Activated T-helper 17 cell treated with anti-CD3 and anti-CD28 coated beads, Interleukin-2, amount 50 U/mL, for 72 hours (primary cell): ENCODE measurements around the gene CYP3A4. TPM values are rescaled to one million over a fixed set of nuclear protein-coding genes. Genes with fewer than 3 reads are reported as not detected.
A peak's percentile ranks its signal among the peaks of the same experiment; 100 is the strongest.
"Not testable (repeated sequence)": the region's sequence is repeated elsewhere in the genome, so short reads cannot be mapped to it uniquely, and the experiment has no call there.

ENCODE experiments used
- ATAC-seq: fragments of 150-1000 bp; cut with Tn5 transposase; replicated peaks from 2 replicates; pipeline ENCODE4 v1.10.0; 2021; ENCODE audit warnings: mild to moderate bottlenecking, moderate library complexity
- H3K27ac Mint-ChIP-seq: one replicate; pipeline ENCODE4 v1.8.0; 2022; ENCODE audit warnings: mixed read lengths
- H3K27me3 Mint-ChIP-seq: one replicate; pipeline ENCODE4 v1.8.0; 2022; ENCODE audit warnings: mixed read lengths
- H3K36me3 Mint-ChIP-seq: one replicate; pipeline ENCODE4 v1.8.0; 2022; ENCODE audit warnings: low read depth, mild to moderate bottlenecking, mixed read lengths
- H3K4me1 Mint-ChIP-seq: one replicate; pipeline ENCODE4 v1.8.0; 2022; ENCODE audit warnings: mixed read lengths
- H3K4me3 Mint-ChIP-seq: one replicate; pipeline ENCODE4 v1.8.0; 2022; ENCODE audit warnings: mild to moderate bottlenecking, mixed read lengths
- H3K9me3 Mint-ChIP-seq: one replicate; pipeline ENCODE4 v1.8.0; 2022; ENCODE audit warnings: mixed read lengths
- total RNA-seq, 2 donors: library from RNA; stranded (reverse); gene quantifications; one replicate each; pipeline ENCODE4 v1.2.3, GENCODE V29; 2022

CYP3A4 gene
- total RNA-seq, 2 donors from 2014 or later: not detected

DNA sequence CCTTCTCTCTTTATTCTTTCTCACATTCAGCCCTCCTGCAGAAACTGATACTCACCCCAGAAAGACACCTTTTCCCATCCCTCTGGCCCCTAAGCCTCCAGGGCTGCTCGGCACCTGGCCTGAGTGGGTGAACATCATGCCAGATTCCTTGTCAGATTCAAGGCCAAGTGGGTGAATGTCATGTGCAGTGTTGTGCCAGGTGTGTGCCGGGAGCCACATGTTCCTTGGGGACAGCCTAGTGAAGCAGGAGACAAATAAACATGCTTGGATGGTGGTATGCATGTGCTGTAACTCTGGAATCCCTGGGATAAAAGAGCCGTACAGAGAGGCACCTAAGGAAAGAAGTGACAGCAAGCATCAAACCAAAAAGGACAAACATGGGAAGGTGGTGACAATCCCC, 1.7 kb upstream of the CYP3A4 start:
- H3K36me3 Mint-ChIP-seq, H3K4me3 Mint-ChIP-seq, ATAC-seq, H3K27ac Mint-ChIP-seq, H3K9me3 Mint-ChIP-seq, H3K27me3 Mint-ChIP-seq: not testable (repeated sequence)
- H3K4me1 Mint-ChIP-seq: peaks cover 13% of the 10 kb centered on the region

DNA sequence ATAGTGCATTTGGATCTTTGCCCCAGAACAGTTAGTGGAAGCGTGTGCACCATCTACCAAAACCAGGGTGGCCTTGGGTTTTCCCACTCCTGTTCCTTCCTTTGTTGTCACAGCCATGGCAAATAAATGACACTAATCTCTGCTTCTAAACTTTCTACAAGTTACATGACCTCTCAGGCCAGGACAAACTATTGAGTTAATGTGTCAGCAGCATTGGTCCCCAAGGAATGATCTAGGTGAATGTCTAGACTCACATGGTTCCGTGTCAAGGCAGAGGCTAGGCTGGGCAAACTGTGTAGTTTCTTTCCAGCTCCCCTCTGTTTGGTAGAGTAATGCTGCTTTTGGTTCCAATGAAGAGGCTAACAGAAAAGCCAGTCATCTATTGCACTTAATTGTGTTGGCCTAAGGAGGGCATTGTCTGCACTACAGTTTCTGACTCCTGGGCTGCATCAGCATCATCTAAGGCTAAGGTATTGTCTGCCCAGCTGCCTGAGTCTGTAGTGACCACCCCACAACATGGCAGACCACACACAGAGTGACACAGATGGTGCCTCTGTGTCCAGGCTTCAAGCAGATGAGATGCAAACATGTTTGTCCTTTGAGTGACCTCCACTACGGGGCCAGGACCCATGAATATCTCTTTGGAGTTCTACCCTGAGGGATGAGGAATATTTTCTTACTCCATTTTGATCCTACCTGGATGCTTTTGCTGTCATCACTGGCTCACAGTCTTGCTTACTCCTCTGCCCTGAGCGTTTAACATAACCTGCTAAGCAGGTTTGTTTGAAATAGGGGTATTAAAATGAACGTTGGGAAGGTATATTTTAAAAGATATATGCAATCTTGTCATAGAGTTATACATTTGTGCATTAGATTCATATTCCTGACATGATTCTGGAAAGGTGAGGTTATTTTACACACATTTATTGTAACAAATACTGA, 1.7 kb downstream of the CYP3A4 start:
- Mint-ChIP-seq H3K27ac (no peak overlapping the region), H3K36me3 (no peaks in the 10 kb centered on the region), H3K4me3 (no peak overlapping the region), H3K27me3 (peaks cover 8% of the 10 kb centered on the region), H3K9me3 (no peaks in the 10 kb centered on the region), H3K4me1 (no peaks in the 10 kb centered on the region)
- ATAC-seq: no peak

DNA sequence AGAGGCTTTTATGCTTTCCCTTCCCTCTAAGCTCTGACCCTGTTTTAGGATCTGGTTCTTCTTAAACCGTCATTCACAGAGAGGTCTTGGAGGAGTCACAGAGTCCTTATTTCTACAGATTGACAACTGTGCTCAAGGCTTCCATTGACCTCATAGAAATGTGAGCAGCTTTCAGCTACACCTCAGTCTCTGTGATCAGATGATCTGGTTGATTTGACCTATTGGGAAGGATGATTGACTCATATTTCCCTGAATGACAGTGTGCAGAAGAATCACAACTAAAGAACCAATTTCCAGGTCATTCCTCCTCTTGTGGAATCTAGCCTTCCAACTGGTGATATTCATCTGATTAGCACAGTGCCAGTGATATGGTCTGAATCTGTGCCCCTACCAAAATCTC, 3.4 kb downstream of the CYP3A4 start:
- Mint-ChIP-seq H3K27me3 (peaks cover 17% of the 10 kb centered on the region), H3K9me3 (no peaks in the 10 kb centered on the region), H3K4me1 (no peaks in the 10 kb centered on the region), H3K27ac (no peak overlapping the region), H3K36me3 (no peaks in the 10 kb centered on the region), H3K4me3 (no peak overlapping the region)
- peak; percentile 26 for ATAC-seq

DNA sequence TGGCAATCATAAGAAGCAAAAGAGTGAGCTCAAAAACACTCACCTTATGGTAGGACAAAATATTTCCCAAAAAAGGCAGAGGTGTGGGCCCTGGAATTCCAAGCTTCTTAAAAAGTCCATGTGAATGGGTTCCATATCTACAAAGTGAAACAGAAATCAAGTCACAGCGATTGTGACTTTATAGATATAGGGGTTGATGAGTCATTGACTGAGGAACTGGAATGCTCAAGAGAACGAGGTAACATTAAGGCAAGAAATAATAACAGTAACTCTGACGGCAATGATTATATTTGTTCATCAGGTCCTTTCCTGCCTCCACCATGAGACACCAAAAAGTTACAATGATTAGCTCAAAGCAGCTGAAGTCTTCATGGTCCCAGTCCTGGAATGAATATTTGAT, 4.0 kb downstream of the CYP3A4 start:
- Mint-ChIP-seq H3K9me3 (no peaks in the 10 kb centered on the region), H3K27me3 (peaks cover 21% of the 10 kb centered on the region), H3K4me3 (no peak overlapping the region), H3K36me3 (no peaks in the 10 kb centered on the region), H3K27ac (no peak overlapping the region), H3K4me1 (no peaks in the 10 kb centered on the region)
- no peak for ATAC-seq

DNA sequence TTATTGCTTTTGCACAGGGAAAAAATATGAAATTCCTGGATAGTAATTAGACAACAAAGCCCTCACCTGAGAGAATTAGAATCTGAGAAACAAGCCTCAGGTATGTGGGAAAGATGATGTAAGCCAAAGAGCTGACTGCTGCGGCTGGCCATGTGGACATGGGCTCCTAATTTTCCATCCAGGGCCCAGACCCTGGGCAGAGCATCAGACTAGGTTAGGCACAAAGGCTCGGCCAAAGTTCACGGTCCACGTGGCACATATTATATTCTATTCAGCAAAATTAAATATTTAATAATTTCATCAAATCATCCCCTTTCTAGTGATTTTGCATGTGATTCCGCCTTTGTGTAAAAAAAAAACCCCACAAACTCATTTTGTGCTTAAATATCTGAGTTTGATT, 5.1 kb downstream of the CYP3A4 start:
- no peak overlapping the region for H3K27ac Mint-ChIP-seq
- ATAC-seq: no peak
- H3K27me3 Mint-ChIP-seq: peaks cover 26% of the 10 kb centered on the region
- no peaks in the 10 kb centered on the region for H3K4me1 Mint-ChIP-seq
- no peaks in the 10 kb centered on the region for H3K9me3 Mint-ChIP-seq
- H3K4me3 Mint-ChIP-seq: no peak overlapping the region
- no peaks in the 10 kb centered on the region for H3K36me3 Mint-ChIP-seq

DNA sequence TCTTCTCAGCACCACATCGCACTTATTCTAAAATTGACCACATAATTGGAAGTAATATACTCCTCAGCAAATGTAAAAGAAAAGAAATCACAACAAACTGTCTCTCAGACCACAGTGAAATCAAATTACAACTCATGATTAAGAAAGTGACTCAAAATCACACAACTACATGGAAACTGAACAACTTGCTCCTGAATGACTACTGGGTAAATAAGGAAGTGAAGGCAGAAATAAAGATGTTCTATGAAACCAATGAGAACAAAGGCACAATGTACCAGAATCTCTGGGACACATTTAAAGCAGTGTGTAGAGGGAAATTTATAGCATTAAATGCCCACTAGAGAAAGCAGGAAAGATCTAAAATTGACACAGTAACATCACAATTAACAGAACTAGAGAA, 10.6 kb downstream of the CYP3A4 start:
- not testable (repeated sequence) for H3K9me3 Mint-ChIP-seq, H3K36me3 Mint-ChIP-seq, H3K4me3 Mint-ChIP-seq, H3K4me1 Mint-ChIP-seq, ATAC-seq
- H3K27me3 Mint-ChIP-seq: peaks cover 61% of the 10 kb centered on the region
- peak overlapping the region; percentile 5 for H3K27ac Mint-ChIP-seq

DNA sequence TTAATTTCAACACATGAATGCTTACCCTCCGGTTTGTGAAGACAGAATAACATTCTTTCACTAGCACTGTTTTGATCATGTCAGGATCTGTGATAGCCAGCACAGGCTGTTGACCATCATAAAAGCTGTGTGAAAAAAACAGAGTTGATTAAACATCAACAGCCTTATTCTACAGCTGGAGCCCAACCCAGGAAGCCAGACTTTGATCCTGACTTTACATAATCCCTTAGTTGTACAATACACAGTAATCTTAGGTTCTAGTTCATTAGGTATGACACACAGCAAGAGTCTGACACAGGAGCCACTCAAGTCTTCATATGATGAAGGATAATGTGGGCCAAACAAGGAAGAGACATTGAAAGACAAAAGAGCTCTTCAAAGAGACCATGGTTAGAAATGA, 11.4 kb downstream of the CYP3A4 start:
- H3K27me3 Mint-ChIP-seq: peaks cover 66% of the 10 kb centered on the region
- H3K27ac Mint-ChIP-seq: no peak overlapping the region
- peaks cover 9% of the 10 kb centered on the region for H3K4me1 Mint-ChIP-seq
- no peaks in the 10 kb centered on the region for H3K36me3 Mint-ChIP-seq
- H3K9me3 Mint-ChIP-seq: no peaks in the 10 kb centered on the region
- no peak for ATAC-seq
- no peak overlapping the region for H3K4me3 Mint-ChIP-seq

DNA sequence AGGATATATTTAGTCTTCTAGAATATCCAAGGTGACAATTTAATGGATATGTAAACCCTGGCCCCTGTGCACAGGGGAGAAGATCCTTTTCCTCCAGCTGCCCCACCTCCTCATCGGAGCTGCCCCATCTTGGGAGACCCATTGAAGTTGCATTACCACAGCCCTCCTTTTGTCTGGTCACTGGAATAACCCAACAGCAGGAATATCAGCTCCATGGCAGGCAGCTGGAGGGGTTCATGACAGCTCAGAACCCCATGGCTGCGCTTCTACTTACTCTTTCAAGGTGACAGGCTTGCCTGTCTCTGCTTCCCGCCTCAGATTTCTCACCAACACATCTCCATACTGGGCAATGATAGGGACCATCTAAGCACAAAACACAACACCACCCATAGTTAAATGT, 14.5 kb downstream of the CYP3A4 start:
- Mint-ChIP-seq H3K27me3 (peaks cover 47% of the 10 kb centered on the region), H3K4me1 (peaks cover 11% of the 10 kb centered on the region)
- not testable (repeated sequence) for H3K9me3 Mint-ChIP-seq, H3K27ac Mint-ChIP-seq, H3K36me3 Mint-ChIP-seq, H3K4me3 Mint-ChIP-seq, ATAC-seq

DNA sequence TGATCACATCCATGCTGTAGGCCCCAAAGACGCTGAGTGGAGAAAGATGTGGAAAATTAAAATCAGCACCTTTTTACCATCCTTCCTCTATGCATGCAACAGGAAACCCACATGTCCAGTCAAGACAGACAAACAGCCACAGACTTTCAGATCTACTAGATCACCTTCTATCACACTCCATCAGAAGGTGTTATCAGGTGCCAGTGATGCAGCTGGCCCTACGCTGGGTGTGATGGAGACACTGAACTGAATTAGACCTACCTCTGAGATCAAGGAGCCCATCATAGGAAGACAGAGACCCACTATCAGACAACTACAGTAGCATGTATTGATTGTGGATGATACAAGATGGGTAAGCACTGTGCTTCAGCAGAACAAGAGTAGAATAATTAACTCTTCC, 15.5 kb downstream of the CYP3A4 start:
- peaks cover 9% of the 10 kb centered on the region for H3K4me1 Mint-ChIP-seq
- no peak overlapping the region for H3K27ac Mint-ChIP-seq
- no peaks in the 10 kb centered on the region for H3K9me3 Mint-ChIP-seq
- no peak overlapping the region for H3K4me3 Mint-ChIP-seq
- H3K36me3 Mint-ChIP-seq: no peaks in the 10 kb centered on the region
- H3K27me3 Mint-ChIP-seq: peaks cover 43% of the 10 kb centered on the region
- no peak for ATAC-seq

DNA sequence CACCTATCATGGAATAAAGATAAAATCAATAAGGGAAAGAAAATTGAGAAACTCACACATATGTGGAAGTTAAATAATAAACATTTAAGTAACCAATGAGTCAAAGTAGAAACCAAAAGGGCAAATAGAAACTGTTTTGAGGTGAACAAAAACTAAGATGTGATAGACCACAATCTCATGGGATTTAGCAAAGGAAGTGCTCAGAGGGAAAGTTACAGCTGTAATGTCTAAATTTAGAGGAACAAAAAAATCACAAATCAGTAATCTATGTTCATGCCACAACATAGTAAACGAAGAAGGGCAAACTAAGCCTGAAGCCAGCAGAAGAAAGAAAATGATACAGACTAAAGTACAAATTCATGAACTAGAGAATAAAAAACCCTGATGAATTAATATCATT, 16.3 kb downstream of the CYP3A4 start:
- H3K4me3 Mint-ChIP-seq: no peak overlapping the region
- peaks cover 6% of the 10 kb centered on the region for H3K4me1 Mint-ChIP-seq
- H3K27ac Mint-ChIP-seq: no peak overlapping the region
- H3K9me3 Mint-ChIP-seq: no peaks in the 10 kb centered on the region
- no peaks in the 10 kb centered on the region for H3K36me3 Mint-ChIP-seq
- H3K27me3 Mint-ChIP-seq: peaks cover 38% of the 10 kb centered on the region
- no peak for ATAC-seq

DNA sequence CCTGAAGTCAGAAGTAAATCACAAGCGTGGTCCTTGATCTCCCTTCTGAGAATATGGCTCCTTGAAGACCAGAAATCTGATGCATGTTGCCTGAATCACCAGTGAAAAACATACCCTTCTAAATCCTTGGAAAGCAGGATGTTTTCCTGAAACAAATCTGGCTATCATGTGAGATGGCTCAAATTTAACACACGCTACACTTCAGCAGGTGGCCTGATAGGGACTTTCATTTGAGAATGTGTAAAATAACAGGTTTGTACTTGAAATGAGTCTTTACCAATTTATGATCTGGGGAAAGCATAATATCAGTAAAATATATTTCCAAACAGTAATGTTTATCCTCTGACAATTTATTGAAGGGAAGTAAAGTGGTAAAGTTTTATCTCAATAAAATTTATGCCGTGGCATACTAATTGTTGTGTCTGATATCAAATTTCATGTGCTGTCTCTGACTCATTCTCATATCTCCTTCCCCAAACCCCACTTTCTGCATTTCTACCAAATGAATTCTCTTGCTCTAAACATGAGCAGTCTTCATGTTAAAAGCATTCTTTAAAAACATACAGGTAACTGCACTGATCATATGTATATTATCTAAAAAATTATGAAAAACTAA, 17.4 kb downstream of the CYP3A4 start:
- Mint-ChIP-seq H3K27me3 (peaks cover 30% of the 10 kb centered on the region), H3K4me3 (no peak overlapping the region), H3K9me3 (no peaks in the 10 kb centered on the region), H3K27ac (no peak overlapping the region), H3K4me1 (peaks cover 6% of the 10 kb centered on the region), H3K36me3 (no peaks in the 10 kb centered on the region)
- no peak for ATAC-seq

DNA sequence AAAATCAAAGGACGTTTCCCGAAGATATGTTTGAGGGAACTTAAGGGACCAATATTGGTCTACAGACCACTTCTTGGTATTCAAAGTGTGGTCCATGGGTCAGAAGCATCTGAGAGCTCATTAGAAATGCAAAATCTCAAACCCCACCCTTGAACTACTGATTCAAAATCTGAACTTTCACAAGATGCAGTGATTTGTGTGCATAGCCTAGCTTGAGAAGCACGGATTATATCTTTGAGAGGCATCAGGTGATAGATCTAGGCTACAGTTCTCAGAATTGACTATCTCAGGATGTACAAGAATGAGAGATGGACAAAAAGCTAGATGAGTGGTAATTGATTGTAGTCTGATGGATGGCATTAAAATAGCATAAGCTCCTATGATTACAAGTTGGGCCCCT, 19.5 kb downstream of the CYP3A4 start:
- Mint-ChIP-seq H3K27me3 (peaks cover 13% of the 10 kb centered on the region), H3K9me3 (no peaks in the 10 kb centered on the region), H3K27ac (no peak overlapping the region), H3K4me1 (peaks cover 6% of the 10 kb centered on the region), H3K4me3 (no peak overlapping the region), H3K36me3 (no peaks in the 10 kb centered on the region)
- ATAC-seq: no peak

DNA sequence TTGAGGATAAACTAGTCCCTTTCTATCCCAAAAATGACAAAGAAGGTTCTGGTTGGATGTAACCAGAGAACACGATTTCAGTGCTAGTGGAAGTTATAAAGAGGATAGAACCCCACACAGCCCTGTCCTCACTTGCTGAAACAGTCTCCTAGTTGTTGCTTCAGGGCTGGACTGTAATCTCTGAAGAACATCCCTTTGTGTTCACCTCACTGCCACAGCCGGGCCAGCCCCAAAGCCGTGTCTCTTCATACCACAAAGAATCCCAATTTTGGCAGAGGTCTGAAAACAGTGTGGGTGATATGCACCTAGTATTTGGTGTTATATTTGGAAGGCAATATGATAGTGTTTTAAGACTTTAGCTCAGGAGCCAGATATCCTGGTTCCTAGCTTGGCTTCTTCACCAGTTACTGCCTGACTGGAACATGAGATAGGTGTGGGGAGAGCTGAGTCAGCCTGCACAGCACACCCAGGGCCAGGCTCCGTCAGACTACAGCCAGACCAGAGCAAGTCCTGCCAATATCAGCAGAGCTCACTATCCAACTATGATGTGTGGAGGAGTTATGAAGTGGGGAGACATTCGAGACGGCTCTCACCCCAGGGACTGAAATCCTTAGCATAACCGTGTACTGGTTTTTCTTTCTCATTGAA, 21.2 kb downstream of the CYP3A4 start:
- ATAC-seq: no peak
- Mint-ChIP-seq H3K27me3 (peaks cover 4% of the 10 kb centered on the region), H3K9me3 (no peaks in the 10 kb centered on the region), H3K27ac (no peak overlapping the region), H3K36me3 (no peaks in the 10 kb centered on the region), H3K4me1 (peaks cover 5% of the 10 kb centered on the region), H3K4me3 (no peak overlapping the region)

DNA sequence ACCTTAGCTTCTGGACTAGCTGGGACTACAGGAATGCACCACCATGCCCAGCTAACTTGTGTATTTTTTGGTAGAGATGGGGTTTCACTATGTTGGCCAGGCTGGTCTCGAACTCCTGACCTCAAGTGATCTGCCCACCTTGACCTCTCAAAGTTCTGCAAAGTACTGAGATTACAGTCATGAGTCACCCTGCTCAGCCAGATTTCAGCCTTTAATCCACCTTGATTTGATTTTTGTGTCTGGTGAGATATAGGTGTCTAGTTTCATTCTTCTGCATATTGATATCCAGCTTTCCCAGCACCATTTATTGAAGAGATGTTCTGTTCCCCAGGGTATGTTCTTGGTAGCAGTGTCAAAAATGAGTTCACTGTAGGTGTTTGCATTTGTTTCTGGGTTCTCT, 28.9 kb downstream of the CYP3A4 start:
- H3K27ac Mint-ChIP-seq: no peak overlapping the region
- ATAC-seq: no peak
- H3K9me3 Mint-ChIP-seq: no peaks in the 10 kb centered on the region
- H3K36me3 Mint-ChIP-seq: no peaks in the 10 kb centered on the region
- no peaks in the 10 kb centered on the region for H3K4me1 Mint-ChIP-seq
- H3K27me3 Mint-ChIP-seq: peaks cover 11% of the 10 kb centered on the region
- H3K4me3 Mint-ChIP-seq: no peak overlapping the region

DNA sequence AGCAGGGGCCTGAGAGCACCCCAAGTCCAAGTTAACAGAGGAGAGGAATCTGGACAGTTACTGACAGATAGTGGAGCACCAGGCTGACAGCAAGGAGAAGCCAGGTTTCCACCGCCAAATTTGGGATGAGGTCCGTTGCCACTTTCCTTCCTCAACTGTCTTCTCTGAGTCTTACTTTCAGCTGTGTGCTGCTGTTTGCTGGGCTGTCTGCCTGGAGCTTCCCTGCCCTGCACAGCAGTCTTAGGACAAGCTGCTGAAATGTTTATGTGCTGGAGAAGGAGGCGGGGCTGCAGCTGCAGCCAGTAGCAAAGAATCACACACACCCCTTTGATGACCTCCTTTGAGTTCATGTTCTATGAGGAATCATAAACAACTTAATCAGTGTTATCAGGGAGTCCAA, 31.6 kb downstream of the CYP3A4 start:
- no peaks in the 10 kb centered on the region for H3K36me3 Mint-ChIP-seq
- no peak overlapping the region for H3K27ac Mint-ChIP-seq
- no peak for ATAC-seq
- no peaks in the 10 kb centered on the region for H3K9me3 Mint-ChIP-seq
- H3K4me1 Mint-ChIP-seq: no peaks in the 10 kb centered on the region
- H3K27me3 Mint-ChIP-seq: peaks cover 11% of the 10 kb centered on the region
- no peak overlapping the region for H3K4me3 Mint-ChIP-seq
